Endothelial cell (in vitro differentiated cells): ENCODE measurements around the gene TSPAN2. TPM values are rescaled to one million over a fixed set of nuclear protein-coding genes. Genes with fewer than 3 reads are reported as not detected.

ENCODE experiments used
- DNase-seq: peaks from one replicate; pipeline ENCODE4 v3.0.0; 2021; ENCODE audit warnings: low spot score
- H3K27ac Mint-ChIP-seq: one replicate; pipeline ENCODE4 v1.8.0; 2021; ENCODE audit warnings: mixed read lengths, inconsistent platforms; ENCODE audit not compliant: unreplicated experiment
- H3K27me3 Mint-ChIP-seq: one replicate; pipeline ENCODE4 v1.8.0; 2021; ENCODE audit warnings: mild to moderate bottlenecking, moderate library complexity, mixed read lengths, inconsistent platforms; ENCODE audit not compliant: unreplicated experiment
- H3K36me3 Mint-ChIP-seq: one replicate; pipeline ENCODE4 v1.8.0; 2021; ENCODE audit warnings: mild to moderate bottlenecking, low read depth, mixed read lengths, inconsistent platforms; ENCODE audit not compliant: unreplicated experiment
- H3K4me1 Mint-ChIP-seq: one replicate; pipeline ENCODE4 v1.8.0; 2021; ENCODE audit warnings: mild to moderate bottlenecking, mixed read lengths, inconsistent platforms; ENCODE audit not compliant: unreplicated experiment
- H3K4me3 Mint-ChIP-seq: one replicate; pipeline ENCODE4 v1.8.0; 2021; ENCODE audit warnings: mild to moderate bottlenecking, mixed read lengths, inconsistent platforms; ENCODE audit not compliant: unreplicated experiment
- H3K9me3 Mint-ChIP-seq: one replicate; pipeline ENCODE4 v1.8.0; 2021; ENCODE audit warnings: mixed read lengths, inconsistent platforms; ENCODE audit not compliant: unreplicated experiment
- total RNA-seq: library from RNA; stranded (reverse); fragmentation: NEBNext Ultra II Directional; extraction: Animal tissue kit (Norgen Biotek cat#: 25700); gene quantifications from one replicate; pipeline ENCODE4 v1.2.1, GENCODE V29; 2021; ENCODE audit not compliant: unreplicated experiment
- TF ChIP-seq, protein P1 (sequence below): fragments of 200-600 bp; sonication (generic); IDR thresholded peaks from one replicate; pipeline ENCODE4 v1.5.0; 2021; ENCODE audit warnings: antibody characterized with exemption; ENCODE audit not compliant: unreplicated experiment

The TSPAN2 gene
- total RNA-seq, 1 donor from 2014 or later = 57.9 TPM

- Mint-ChIP-seq H3K9me3 (no peaks in the 10 kb centered on the region), H3K4me1 (peaks cover 13% of the 10 kb centered on the region), H3K27ac (no peak overlapping the region), H3K36me3 (no peaks in the 10 kb centered on the region), H3K27me3 (peaks cover 2% of the 10 kb centered on the region), H3K4me3 (no peak overlapping the region)
- TF ChIP-seq, protein P1, sequence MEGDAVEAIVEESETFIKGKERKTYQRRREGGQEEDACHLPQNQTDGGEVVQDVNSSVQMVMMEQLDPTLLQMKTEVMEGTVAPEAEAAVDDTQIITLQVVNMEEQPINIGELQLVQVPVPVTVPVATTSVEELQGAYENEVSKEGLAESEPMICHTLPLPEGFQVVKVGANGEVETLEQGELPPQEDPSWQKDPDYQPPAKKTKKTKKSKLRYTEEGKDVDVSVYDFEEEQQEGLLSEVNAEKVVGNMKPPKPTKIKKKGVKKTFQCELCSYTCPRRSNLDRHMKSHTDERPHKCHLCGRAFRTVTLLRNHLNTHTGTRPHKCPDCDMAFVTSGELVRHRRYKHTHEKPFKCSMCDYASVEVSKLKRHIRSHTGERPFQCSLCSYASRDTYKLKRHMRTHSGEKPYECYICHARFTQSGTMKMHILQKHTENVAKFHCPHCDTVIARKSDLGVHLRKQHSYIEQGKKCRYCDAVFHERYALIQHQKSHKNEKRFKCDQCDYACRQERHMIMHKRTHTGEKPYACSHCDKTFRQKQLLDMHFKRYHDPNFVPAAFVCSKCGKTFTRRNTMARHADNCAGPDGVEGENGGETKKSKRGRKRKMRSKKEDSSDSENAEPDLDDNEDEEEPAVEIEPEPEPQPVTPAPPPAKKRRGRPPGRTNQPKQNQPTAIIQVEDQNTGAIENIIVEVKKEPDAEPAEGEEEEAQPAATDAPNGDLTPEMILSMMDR = no peak
- no peak for DNase-seq
These were observed 10.6 kb downstream of the TSPAN2 start for GRCh38 chr1:115078708-115079107.

DNA sequence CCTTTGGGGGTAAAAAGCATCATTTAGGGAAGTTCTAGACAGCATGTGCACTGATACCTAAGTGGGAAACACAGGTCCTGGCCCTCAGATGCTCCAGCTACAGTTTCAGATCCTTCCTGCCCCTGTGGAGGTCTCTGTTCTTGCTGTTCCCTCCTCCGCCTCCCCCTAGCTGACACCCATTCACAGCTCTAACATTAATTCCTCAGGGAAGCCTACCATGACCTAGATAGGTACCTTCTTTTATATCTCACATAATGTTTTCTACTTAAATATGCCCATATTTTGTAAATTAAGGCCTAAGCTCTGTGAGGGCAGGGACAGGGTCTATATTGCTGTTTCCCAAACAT is 11.3 kb downstream of the TSPAN2 start:
- Mint-ChIP-seq H3K36me3 (no peaks in the 10 kb centered on the region), H3K4me3 (no peak overlapping the region), H3K27me3 (peaks cover 2% of the 10 kb centered on the region), H3K9me3 (no peaks in the 10 kb centered on the region), H3K27ac (no peak overlapping the region), H3K4me1 (peaks cover 6% of the 10 kb centered on the region)
- TF ChIP-seq, protein P1 = no peak
- DNase-seq = no peak

DNA sequence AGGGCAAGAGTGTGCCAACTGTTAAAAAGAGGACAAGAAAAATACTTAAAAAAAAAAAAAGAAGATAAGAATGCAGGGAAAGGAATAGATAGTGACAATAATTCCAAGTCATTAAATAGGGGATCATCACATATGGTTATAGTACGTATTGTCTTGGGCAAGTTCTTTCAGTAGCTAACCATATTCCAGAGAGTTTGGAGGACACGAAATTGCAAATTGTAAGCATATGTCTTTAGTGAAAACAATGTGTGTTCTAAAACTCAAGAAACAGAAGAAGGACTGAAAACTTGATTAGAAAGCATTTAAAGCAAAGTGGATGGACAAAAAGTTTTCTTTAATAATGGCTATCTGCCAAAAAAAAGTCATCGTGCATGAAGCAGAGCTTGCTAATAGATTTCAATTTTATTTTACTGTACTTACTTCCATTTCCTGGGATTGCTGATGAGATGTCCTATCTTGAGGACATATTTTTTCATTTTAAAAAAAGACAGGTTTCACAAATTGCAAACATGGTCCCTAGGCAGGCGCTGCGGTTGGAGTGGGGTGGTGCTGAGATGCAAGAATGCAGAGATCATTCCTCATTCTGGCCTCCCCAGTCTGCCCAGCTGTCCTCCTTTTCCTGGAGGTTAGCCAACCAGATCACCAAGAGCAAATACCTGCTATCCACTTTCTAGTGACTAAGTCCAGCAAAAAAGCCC is 11.9 kb downstream of the TSPAN2 start:
- TF ChIP-seq, protein P1 = no peak
- Mint-ChIP-seq H3K27me3 (peaks cover 2% of the 10 kb centered on the region), H3K36me3 (no peaks in the 10 kb centered on the region), H3K9me3 (no peaks in the 10 kb centered on the region), H3K27ac (no peak overlapping the region), H3K4me1 (peaks cover under 1% of the 10 kb centered on the region), H3K4me3 (no peak overlapping the region)
- DNase-seq = no peak

DNA sequence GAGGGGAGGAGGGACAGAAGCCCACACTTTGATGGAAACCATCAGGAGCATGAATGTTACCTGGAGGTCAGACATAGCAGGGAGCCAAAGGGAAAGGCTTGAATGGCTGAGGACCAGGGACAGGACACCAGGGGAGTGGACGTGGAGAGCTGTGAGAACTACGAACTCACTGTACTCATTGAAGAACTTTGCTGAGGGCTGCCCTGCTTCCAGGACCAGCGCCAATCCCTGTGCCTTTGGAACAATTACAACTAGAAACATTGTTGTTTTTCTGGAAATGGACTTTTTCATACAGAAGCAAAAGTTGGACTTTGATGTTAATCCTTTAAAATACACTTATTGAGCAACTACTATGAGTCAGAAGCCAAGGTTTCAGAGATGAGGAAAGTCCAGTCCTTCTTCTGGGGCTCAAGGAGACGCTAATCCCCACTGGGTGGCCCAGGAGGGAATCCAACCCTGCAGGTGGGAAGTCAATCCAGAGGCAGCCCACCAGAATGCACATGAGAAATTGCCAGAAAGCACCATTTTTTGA is 12.9 kb downstream of the TSPAN2 start:
- Mint-ChIP-seq H3K27me3 (peaks cover 2% of the 10 kb centered on the region), H3K4me3 (no peak overlapping the region), H3K36me3 (no peaks in the 10 kb centered on the region), H3K27ac (no peak overlapping the region), H3K4me1 (peaks cover 6% of the 10 kb centered on the region), H3K9me3 (no peaks in the 10 kb centered on the region)
- no peak for DNase-seq
- TF ChIP-seq, protein P1 = no peak

GRCh38 chr1:115074839-115075534 is 14.3 kb downstream of the TSPAN2 start:
- peaks cover 6% of the 10 kb centered on the region for H3K4me1 Mint-ChIP-seq

More at GRCh38 chr1:115074839-115075534, 14.3 kb downstream of the TSPAN2 start:
- no peaks in the 10 kb centered on the region for H3K9me3 Mint-ChIP-seq
- H3K4me3 Mint-ChIP-seq = no peak overlapping the region
- peaks cover 2% of the 10 kb centered on the region for H3K27me3 Mint-ChIP-seq
- TF ChIP-seq, protein P1 = no peak
- no peak overlapping the region for H3K27ac Mint-ChIP-seq
- no peaks in the 10 kb centered on the region for H3K36me3 Mint-ChIP-seq
- DNase-seq = no peak
